Inflammatory macrophage treated with lipopolysaccharide for 1 hour (primary cell): ENCODE results near the gene ACKR4.
A peak's percentile ranks its signal among the peaks of the same experiment; 100 is the strongest.
"Not testable (repeated sequence)": the region's sequence is repeated elsewhere in the genome, so short reads cannot be mapped to it uniquely, and the experiment has no call there.

Source experiments
- DNase-seq, 2 donors: peaks; one replicate each; pipeline ENCODE4 v3.0.0-alpha.2; 2020 to 2022

The ACKR4 gene

DNA sequence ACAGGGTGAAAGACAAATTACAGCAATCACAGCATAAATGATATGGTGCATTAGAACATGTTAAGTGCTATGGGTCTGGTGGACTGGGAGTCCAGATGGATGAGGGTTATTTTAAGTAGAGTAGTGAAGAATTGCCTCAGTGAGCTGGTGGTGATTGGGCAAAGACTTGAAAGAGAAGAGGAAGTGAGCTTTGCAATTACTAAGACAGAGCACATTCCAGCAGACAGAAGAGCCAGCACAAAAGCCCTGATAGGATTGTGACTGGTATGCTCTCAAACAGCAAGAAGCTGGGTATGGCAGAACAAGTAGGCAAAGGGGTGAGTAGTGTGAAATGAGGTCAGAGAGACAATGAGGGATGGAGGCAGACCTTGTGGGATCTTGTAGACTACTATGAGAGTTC lies 2.1 kb upstream of the ACKR4 start:
- DNase-seq, result peak; percentile 47 to 62

DNA sequence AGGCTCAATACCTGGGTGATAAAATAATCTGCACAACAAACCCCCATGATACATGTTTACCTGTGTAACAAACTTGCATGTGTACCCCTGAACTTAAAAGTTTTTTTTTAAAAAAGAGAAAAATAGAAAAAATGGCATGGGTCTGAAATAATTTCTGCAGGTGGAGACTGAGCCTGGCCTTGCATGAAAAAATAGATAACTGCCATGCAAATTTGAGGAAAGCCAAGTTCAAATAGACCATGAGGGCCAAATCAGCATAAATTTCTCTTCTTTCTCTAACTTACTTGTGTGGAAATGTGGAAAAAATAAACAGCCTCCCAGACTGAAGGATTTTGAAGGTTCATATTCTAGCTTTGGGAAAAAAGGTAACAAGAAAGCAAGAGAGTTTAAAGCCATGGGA lies 744 bp upstream of the ACKR4 start:
- DNase-seq, result no peak

DNA sequence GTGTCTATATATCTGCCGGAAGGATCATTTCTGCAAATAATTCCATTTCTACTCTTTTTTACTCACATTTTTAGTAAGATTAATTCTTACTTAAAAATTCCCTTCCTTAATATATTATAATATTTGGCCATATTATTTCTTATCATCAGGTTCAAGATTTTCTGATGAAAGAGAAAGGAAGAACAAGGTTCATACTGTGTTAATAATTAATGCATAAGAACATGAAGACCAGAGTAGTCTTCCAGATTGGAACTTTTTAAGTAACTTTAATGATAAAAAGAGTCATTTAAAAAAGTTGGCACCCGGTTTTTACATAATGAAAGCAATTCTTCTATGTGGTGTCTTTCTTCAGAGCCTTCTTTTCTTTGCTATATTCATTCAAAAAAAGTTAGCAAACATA lies 590 bp downstream of the ACKR4 start:
- no peak for DNase-seq

DNA sequence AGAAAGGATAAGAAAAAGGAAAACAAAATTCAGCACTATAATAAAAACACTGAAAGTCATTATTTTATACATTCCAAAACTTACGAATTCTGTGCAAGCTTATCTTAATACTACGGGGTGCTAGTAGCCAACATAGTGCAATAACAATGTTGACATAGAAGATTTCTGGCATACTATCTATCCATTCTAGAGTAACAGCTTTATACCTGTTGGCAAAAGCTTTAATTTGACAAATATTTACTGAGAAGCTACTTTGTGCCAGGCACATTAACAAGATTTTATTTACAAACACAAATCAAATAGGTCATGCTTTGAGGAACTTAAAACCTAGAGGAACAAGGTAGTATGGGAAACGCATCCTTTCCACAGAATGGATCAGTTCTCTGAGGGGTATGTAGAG lies 1.1 kb downstream of the ACKR4 start:
- no peak for DNase-seq

DNA sequence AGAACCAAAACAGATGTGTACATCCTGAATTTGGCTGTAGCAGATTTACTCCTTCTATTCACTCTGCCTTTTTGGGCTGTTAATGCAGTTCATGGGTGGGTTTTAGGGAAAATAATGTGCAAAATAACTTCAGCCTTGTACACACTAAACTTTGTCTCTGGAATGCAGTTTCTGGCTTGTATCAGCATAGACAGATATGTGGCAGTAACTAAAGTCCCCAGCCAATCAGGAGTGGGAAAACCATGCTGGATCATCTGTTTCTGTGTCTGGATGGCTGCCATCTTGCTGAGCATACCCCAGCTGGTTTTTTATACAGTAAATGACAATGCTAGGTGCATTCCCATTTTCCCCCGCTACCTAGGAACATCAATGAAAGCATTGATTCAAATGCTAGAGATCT lies 3.5 kb downstream of the ACKR4 start:
- not testable (repeated sequence) for DNase-seq

DNA sequence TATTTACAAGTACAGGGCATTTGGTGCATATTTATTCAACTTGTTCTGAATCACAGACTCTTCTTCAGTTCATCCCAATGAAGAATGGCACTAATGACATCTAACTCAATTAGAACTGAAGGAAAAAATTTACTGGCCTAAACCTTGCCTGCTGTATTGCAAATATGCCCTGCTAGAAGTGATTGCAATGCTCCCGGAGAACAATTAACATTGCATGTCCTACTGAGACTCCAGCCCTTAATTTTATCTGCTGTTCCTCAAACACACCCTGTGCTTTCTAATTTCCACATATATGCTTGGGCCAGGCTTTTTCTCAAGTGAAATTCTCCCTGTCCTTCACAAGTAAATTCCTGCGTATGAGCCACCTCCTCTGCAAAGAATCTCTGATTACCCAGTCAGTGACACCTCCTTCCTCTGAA lies 8.3 kb downstream of the ACKR4 start:
- no peak for DNase-seq

DNA sequence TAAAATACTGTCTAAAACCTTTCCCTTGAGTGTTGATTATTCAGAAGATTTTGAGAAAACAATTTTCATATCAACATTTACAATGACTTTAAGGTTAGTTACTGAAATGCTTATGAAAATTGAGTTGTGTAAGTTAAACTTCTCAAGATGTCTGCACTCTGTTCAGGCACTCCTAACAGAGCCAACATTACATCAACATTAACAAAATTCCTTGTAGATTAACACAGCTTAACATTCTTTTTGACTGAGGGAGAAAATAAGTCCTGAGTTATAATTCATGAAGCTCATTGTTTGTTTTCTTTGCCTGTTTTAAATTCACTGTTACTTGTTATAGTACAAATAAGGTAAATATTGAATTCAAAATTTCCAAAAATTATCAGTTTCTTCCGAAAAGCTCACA lies 9.0 kb downstream of the ACKR4 start:
- no peak for DNase-seq

DNA sequence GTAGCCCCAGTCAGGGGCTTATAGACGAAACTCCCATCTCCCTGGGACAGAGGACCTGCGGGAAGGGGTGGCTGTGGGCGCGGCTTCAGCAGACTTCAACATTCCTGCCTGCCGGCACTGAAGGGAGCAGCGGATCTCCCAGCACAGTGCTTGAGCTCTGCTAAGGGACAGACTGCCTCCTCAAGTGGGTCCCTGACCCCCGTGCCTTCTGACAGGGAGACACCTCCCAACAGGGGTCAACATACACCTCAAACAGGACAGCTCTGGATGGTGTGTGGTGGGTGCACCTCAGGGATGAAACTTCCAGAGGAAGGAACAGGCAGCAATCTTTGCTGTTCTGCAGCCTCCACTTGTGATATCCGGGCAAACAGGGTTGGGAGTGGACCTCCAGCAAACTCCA lies 9.6 kb downstream of the ACKR4 start:
- not testable (repeated sequence) for DNase-seq

DNA sequence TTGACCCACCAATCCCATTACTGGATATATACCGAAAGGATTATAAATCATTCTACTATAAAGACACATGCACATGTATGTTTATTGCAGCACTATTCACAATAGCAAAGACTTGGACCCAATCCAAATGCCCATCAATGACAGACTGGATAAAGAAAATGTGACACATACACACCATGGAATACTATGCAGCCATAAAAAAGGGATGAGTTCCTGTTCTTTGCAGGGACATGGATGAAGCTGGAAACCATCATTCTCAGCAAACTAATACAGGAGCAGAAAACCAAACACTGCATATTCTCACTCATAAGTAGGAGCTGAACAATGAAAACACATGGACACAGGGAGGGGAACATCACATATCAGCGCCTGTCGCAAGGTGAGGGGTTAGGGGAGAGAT lies 18.2 kb downstream of the ACKR4 start:
- not testable (repeated sequence) for DNase-seq

DNA sequence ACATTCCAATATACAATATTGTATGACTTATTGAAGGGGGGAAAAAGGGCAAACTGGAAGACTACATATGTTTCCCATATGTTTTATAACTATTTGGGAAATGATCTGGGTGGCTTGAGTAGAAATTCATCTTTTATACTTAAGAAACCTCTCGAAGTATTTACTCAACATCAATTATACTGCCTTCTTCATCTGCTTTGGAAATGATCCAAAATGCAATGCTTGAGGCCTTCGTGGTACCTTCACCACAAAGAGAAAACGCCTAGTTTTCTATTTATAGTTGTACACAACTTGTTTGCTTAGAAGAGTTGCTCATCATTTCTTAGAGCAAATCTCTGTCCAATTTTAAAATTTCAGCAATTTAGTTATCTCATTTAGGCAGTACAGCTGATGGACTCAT lies 18.8 kb downstream of the ACKR4 start:
- DNase-seq, result no peak

DNA sequence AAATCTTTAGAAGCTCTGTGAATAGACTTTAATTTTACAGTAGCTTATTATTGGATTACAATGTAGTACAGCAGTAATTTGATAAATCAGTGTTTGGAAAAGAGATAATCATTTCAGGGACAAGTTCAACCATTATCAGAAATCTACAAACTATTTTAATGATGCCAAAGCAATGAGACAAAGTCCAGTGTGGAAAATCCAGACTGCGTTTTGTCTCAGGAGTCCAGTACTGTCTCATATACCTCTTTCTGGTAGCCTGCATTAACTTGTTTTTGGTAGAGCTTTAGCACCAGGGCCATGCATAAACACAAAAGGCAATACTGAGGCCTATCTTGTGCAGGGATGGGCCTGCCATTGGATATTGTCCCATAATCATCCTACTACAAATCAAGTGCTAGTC lies 19.7 kb downstream of the ACKR4 start:
- DNase-seq, result no peak

DNA sequence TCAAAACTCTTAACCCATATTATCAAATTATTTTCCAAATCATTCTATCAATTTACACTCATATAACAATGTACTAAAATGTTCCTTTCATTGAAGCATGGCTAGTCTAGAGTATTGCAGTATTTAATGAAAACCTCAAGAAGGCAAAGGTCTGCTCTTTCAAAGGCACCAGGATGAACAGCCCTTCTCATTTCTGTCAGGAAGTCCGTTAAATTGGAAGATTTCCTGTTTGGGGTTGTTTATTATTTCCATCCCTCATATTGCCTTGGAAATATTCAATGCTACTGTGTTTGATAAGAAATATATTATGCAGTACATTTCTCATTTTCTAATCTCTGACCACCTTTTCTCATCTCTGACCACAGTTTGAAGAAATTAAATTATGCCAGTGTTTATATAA lies 25.1 kb downstream of the ACKR4 start:
- no peak for DNase-seq

DNA sequence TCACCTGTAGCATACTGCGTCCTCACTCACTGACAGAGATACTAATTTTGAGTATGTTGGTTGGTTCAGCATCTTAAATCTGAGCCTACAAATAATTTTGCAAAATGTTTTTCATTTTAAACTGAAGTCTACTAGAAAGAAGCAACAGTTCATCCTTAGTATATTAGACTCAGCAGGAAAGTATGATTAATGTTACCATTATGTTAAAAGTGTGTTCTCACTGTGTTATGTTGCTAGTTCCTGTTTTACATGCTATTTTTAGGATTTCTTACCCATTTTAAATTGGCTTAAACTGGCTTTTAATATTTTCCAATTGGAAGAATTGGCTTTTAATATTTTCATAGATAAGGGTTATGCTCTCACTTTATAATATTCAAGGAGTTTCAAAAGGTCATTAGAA lies 25.7 kb downstream of the ACKR4 start:
- DNase-seq, result peak in 1 of 2 donors; percentile 2

DNA sequence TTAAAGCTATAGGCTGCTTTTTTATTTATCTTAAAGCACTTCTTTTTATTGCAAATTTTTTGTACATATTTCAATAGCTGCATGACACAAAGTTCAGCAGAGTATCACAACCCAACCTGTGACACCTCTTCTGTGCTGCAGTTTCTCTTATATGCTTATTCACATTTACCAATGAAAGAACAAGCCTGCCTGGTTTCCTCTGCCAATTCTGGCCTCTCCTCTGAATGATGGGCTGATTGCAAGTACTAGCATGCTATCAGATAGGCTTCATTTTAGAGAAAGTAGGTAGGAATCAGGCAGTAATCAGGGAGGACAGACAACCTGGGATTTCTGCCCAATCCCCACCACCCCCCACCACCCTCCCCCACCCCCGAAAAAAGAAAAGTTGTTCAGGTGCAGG lies 26.6 kb downstream of the ACKR4 start:
- DNase-seq, result no peak

DNA sequence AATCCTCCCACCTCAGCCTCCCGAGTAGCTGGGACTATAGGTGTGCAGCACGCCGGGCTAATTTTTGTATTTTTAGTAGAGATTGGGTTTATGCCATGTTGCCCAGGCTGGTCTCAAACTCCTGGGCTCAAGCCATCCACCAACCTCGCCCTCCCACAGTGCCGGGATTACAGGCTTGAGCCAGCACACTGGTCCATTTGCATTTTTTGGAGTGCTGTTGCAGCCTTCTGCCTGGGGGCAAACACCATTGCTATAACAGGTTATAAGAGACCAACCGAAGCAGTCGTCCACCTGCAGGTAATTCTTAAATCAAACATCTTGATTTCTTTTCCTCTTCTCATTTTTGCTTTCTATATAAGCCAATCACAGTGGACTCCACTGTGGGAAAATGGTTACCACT lies 27.7 kb downstream of the ACKR4 start:
- DNase-seq, result no peak

DNA sequence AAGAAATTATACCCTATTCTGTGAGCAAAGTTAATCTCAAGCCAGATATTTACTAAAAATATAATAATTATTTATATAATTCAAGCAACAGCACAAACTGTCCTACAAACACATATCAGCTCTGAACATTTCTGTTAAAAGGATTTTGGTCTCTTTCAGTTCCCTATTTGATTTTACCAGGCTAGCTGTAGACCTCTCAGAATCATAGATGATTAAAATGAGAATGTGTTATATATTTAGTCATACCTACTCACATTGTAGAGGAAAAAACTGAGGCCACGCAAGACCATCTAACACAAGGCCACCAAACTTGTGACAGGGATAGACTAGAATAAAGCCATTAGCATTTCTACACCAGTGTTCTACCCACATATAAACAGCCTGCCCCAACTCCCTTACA lies 28.5 kb downstream of the ACKR4 start:
- DNase-seq, result no peak

DNA sequence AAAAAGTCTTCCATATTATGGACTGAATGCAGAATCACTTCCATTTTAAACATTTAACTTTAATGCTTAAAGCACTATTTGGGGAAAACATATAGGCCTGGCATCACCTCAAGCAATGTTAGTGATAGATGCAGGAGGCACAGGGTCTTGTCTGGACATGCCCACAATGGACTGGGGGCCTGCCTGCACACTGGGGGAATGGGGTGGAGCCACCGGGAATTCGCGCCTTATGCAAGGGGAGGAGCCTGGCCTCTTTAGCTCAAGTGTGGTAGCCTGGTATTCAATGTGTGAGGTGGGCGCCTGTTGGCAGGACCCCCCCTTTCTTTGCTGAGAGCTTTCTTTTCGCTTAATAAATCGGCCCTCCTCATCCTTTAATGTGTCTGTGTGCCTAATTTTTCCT lies 29.9 kb downstream of the ACKR4 start:
- DNase-seq, result no peak

DNA sequence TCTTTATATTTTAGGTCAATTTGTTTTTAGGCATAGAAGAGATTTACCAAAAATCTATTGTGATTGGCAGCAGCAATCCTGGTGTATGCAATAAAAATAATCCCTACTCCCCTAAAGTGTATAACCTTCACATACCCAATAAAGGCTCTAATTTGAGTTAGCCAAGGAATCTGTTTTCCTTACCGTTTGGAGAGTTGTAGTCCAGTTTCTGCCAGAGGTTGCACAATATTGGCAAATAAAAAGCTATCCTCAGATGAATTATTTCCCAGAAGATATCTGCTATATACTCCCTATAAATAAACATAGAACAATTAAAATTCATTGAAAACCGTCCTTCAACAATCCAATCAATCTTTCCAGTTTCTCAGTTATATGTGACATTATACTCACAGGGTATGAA lies 31.1 kb downstream of the ACKR4 start:
- no peak for DNase-seq

DNA sequence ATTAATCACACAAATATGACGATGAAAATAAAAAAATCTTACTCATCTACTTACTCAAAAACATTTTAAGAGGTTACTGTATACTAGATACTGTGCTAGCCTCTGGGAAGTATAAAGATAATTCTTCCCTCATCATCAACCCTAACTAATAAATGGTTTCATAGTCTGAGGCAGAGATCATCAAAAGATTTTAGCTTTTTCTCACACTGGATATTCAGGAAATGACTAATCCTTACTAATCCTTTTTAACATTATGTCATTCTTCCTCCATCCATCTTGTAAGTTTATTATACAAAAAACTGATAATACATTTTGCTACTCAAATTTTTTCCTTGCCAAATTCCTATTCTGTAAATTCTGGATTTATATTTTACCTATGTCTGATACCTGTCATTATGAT lies 32.9 kb downstream of the ACKR4 start:
- no peak for DNase-seq

DNA sequence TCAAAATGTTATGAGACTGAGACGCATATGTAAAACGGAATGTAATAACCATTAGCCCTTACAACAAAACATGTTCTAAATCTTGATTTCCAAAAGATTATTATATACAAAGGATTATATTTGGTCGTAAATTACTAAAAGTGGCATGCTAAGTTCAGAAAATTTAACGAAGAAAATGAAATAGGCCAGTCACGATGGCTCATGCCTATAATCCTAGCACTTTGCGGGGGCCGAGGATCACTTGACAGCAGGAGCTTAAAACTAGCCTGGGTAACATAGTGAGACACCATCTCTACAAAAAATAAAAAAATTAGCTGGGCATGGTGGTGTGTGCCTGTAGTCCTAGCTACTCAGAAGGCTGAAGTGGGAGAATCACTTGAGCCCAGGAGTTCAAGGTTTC lies 33.5 kb downstream of the ACKR4 start:
- no peak for DNase-seq

DNA sequence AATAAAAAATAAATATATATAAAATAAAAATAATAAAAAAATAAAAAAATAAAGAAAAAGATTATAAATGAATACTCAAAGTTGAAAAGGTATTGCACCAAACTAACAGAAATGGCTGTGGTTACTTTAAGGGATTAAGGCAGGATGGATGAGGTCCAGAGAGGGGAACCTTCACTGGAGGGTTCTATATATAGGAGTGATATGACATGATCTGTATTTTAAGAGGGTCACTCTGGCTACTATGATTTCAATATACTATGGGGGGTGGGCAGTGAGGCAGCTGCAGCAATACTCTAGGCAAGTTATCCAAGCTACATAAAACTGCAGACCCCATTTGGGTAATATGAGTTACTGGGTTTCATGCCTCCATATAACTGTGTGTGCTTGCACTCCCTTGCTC lies 38.0 kb downstream of the ACKR4 start:
- DNase-seq, result no peak

DNA sequence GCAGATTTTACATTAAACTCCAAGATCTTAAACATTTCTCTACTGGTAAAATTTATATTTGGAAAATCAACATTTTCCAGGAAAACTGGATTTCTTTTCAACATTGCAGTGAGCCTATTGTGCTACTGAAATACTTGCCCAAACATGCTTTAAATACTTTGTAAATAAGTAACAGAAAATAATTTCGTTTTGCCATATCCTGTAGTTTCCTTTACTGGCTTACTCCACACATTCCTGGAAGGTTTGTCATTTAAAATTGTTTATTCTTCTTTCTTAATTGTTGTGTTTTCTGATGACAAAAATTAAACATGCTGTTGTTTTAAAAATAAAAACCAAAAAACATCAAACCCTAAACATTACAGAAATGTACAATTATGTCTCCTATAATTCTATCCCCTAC lies 40.5 kb downstream of the ACKR4 start:
- DNase-seq, result no peak

DNA sequence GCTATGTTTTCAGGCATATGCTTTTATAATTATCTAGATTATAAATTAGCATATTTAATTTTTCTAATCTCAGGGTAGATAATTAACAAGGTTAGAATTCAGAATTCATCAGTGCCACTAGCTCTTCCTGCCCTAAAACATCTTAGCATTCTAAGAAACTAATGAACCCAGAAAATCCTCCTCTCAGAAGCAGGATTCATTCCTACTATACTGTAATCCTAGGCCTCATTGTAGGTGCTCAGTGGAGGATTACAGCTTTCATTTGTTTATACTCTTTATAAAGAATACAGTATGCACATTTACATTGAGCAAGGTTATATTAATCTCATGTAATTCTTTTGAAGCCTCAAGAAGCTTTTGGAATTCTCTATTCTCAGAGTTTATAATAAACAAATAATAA lies 41.6 kb downstream of the ACKR4 start:
- DNase-seq, result no peak

DNA sequence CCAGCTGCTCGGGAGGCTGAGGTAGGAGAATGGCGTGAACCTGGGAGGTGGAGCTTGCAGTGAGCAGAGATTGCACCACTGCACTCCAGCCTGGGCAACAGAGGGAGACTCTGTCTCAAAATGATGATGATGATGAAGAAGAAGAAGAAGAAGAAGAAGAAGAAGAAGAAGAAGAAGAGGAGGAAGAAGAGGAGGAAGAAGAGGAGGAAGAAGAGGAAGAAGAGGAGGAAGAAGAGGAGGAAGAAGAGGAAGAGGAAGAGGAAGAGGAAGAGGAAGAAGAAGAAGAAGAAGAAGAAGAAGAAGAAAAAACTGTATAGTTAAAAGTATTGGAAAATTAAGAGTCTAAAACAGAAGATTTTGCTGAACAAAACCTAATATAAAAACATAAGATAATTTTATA lies 44.4 kb downstream of the ACKR4 start:
- DNase-seq, result not testable (repeated sequence)

DNA sequence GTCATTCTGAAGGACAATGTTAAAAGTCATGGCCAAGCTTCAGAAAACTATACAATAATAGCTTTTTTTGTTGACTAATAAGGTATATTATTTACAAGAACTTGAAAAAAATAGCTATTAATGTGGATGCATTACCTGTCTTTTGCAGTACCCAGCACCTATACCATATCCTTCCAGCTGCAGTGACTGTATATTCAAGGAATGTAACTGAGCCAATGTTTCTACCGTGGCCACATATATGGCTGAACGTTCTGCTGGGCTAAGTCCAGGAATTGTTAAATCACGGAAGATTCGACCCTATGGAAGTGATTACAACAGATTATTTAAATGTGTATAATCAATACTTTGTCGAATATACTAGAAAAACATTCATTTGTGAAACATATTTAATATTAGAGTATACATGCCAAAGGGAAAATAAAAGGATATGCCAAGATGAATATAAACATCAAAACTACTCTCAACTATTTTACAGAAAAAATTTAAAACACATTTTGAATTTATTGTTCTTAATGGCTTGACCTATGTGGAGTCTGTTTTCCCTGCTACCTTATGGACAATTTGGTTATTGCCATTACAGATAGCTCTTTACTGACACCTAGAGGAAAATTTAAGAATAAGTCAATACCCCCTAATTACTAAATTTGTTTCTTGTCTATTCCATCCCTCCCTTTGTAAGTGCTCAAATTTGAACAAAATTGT lies 44.9 kb downstream of the ACKR4 start:
- DNase-seq, result peak; percentile 28 to 77

DNA sequence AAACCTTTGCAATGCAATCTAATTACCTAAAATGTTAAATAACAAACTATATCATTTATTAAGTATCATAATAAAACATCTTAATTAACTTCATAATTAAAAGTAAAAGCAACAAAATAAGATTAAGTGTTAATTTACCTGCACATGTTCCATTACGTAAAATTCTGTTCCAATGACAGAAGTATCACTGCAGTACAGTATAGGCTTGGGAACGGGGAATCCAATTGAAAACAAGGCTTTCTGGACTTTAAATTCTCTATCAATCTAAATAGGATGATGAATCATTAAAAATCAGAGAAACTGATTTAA lies 45.4 kb downstream of the ACKR4 start:
- DNase-seq, result no peak
